Measurements from ENCODE around the gene EXOSC10. TPM values are rescaled to one million over a fixed set of nuclear protein-coding genes. Genes with fewer than 3 reads are reported as not detected.

The EXOSC10 gene
- total and polyA plus RNA-seq, 2 experiments from 2014 or later = 55.5 to 72.9 TPM

DNA sequence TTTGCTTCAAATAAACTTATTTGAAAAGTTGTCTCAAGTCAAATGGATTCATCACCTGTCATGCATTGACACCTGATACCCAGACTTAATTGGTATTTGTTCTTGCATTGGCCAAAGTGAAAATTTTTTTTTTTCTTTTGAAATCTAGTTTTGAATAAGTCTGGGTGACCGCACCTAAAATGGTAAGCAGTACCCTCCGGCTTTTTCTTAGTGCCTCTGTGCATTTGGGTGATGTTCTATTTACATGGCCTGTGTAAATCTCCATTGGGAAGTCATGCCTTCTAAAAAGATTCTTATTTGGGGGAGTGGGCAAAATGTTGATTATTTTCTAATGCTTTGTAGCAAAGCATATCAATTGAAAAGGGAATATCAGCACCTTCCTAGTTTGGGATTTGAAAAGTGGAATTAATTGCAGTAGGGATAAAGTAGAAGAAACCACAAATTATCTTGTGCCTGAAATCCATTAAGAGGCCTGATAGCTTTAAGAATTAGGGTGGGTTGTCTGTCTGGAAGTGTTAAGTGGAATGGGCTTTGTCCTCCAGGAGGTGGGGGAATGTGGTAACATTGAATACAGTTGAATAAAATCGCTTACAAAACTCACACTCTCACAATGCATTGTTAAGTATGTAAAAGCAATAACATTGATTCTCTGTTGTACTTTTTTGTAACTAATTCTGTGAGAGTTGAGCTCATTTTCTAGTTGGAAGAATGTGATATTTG is 75.4 kb downstream of the EXOSC10 start (continued):
- TF ChIP-seq CREB1 (CRISPR knock-in tag; IDR thresholded peaks at IDR 0.05; ENCODE audit: low read depth) (no peak), ZNF331 (CRISPR knock-in tag; IDR thresholded peaks at IDR 0.05; ENCODE audit: low read depth) (no peak), NANOG (IDR thresholded peaks at IDR 0.05; ENCODE audit: borderline replicate concordance) (no peak), JUNB (IDR thresholded peaks at IDR 0.05; ENCODE audit: unreplicated experiment) (no peak), ZNF114 (CRISPR knock-in tag; IDR thresholded peaks at IDR 0.05) (no peak), STAT1 (IDR thresholded peaks at IDR 0.05; ENCODE audit: unreplicated experiment) (no peak), POLR2AphosphoS5 (IDR thresholded peaks at IDR 0.05; ENCODE audit: low read depth) (no peak), EZH2 (IDR thresholded peaks at IDR 0.05; ENCODE audit: low read depth, unreplicated experiment) (no peak), EZH2phosphoT487 (IDR thresholded peaks at IDR 0.05; ENCODE audit: unreplicated experiment) (no peak)
- TF ChIP-seq, protein P1, sequence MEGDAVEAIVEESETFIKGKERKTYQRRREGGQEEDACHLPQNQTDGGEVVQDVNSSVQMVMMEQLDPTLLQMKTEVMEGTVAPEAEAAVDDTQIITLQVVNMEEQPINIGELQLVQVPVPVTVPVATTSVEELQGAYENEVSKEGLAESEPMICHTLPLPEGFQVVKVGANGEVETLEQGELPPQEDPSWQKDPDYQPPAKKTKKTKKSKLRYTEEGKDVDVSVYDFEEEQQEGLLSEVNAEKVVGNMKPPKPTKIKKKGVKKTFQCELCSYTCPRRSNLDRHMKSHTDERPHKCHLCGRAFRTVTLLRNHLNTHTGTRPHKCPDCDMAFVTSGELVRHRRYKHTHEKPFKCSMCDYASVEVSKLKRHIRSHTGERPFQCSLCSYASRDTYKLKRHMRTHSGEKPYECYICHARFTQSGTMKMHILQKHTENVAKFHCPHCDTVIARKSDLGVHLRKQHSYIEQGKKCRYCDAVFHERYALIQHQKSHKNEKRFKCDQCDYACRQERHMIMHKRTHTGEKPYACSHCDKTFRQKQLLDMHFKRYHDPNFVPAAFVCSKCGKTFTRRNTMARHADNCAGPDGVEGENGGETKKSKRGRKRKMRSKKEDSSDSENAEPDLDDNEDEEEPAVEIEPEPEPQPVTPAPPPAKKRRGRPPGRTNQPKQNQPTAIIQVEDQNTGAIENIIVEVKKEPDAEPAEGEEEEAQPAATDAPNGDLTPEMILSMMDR (conservative IDR thresholded peaks at IDR 0.05; ENCODE audit: low read depth in 2 of 2) = no peak
- TF ChIP-seq, protein P2, sequence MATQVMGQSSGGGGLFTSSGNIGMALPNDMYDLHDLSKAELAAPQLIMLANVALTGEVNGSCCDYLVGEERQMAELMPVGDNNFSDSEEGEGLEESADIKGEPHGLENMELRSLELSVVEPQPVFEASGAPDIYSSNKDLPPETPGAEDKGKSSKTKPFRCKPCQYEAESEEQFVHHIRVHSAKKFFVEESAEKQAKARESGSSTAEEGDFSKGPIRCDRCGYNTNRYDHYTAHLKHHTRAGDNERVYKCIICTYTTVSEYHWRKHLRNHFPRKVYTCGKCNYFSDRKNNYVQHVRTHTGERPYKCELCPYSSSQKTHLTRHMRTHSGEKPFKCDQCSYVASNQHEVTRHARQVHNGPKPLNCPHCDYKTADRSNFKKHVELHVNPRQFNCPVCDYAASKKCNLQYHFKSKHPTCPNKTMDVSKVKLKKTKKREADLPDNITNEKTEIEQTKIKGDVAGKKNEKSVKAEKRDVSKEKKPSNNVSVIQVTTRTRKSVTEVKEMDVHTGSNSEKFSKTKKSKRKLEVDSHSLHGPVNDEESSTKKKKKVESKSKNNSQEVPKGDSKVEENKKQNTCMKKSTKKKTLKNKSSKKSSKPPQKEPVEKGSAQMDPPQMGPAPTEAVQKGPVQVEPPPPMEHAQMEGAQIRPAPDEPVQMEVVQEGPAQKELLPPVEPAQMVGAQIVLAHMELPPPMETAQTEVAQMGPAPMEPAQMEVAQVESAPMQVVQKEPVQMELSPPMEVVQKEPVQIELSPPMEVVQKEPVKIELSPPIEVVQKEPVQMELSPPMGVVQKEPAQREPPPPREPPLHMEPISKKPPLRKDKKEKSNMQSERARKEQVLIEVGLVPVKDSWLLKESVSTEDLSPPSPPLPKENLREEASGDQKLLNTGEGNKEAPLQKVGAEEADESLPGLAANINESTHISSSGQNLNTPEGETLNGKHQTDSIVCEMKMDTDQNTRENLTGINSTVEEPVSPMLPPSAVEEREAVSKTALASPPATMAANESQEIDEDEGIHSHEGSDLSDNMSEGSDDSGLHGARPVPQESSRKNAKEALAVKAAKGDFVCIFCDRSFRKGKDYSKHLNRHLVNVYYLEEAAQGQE (IDR thresholded peaks at IDR 0.05; ENCODE audit: unreplicated experiment) = no peak

DNA sequence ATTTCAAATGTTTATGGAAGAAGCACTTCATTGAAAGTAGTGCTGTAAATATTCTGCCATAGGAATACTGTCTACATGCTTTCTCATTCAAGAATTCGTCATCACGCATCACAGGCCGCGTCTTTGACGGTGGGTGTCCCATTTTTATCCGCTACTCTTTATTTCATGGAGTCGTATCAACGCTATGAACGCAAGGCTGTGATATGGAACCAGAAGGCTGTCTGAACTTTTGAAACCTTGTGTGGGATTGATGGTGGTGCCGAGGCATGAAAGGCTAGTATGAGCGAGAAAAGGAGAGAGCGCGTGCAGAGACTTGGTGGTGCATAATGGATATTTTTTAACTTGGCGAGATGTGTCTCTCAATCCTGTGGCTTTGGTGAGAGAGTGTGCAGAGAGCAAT is 76.5 kb downstream of the EXOSC10 start:
- no peaks in the 10 kb centered on the region for H3K9me3 Mint-ChIP-seq
- peaks cover 51% of the 10 kb centered on the region for H3F3A ChIP-seq (replicated peaks; ENCODE audit: low read depth)
- ATAC-seq = no peak
- DNase-seq (ENCODE audit: low spot score) = no peak
- H3K4me1 ChIP-seq (ENCODE audit: insufficient read depth) = no peaks in the 10 kb centered on the region
- no peak overlapping the region for H3K27ac Mint-ChIP-seq
- H3K27me3 Mint-ChIP-seq (ENCODE audit: insufficient read depth, low read depth, poor library complexity) = no peaks in the 10 kb centered on the region
- H3K27me3 ChIP-seq (ENCODE audit: insufficient read depth) = no peaks in the 10 kb centered on the region
- no peak overlapping the region for H3K4me3 Mint-ChIP-seq
- no peak overlapping the region for H3K27ac ChIP-seq (ENCODE audit: low read depth)
- no peaks in the 10 kb centered on the region for H3K9me2 ChIP-seq (ENCODE audit: insufficient read depth)
- peaks cover 97% of the 10 kb centered on the region for H3K36me3 Mint-ChIP-seq (ENCODE audit: low read depth)
- peaks cover 26% of the 10 kb centered on the region for H3K79me2 ChIP-seq (replicated peaks; ENCODE audit: insufficient read depth)
- H2AFZ ChIP-seq = no peak overlapping the region
- H3K4me1 Mint-ChIP-seq = no peaks in the 10 kb centered on the region; the same call in 2 of the 3 replicates
- peaks cover 87% of the 10 kb centered on the region for H3K36me3 ChIP-seq (ENCODE audit: insufficient read depth)
- no peak for TF ChIP-seq EZH2phosphoT487 (IDR thresholded peaks at IDR 0.05; ENCODE audit: unreplicated experiment)
- no peak overlapping the region for H3K4me3 ChIP-seq
- no peak overlapping the region for H3K4me2 ChIP-seq
- peaks cover 61% of the 10 kb centered on the region for H4K20me1 ChIP-seq (replicated peaks; ENCODE audit: insufficient read depth)
